Sigmoid colon (tissue), 4 donors: ENCODE measurements around the gene LLGL2.

ENCODE experiments used
- CTCF ChIP-seq, 4 experiments: fragments of 450-650 bp in 3 of 4; fragments of 200-600 bp in 1 of 4; IDR thresholded peaks; one replicate each; pipeline ENCODE4 v1.5.1; 2016 to 2019; ENCODE audit warnings: antibody characterized with exemption in 4 of 4, mild to moderate bottlenecking in 3 of 4, moderate library complexity in 2 of 4
- EP300 ChIP-seq, 4 donors: sonication (generic); formaldehyde crosslinking; IDR thresholded peaks; one replicate each; pipeline ENCODE4 v1.6.1; 2017; ENCODE audit warnings: antibody characterized with exemption in 4 of 4
- POLR2A ChIP-seq, 2 donors: fragments of 450-650 bp; IDR thresholded peaks; one replicate each; pipeline ENCODE4 v1.6.1; 2016; ENCODE audit warnings: antibody characterized with exemption in 2 of 2, mild to moderate bottlenecking in 2 of 2, moderate library complexity in 2 of 2
- POLR2AphosphoS5 ChIP-seq, 4 donors: sonication (generic); formaldehyde crosslinking; IDR thresholded peaks; one replicate each; pipeline ENCODE4 v1.6.1; 2017; ENCODE audit warnings: antibody characterized with exemption in 4 of 4

GRCh38 chr17:75595920-75596313 is 70.4 kb downstream of the LLGL2 start:
- TF ChIP-seq POLR2A (IDR thresholded peaks at IDR 0.05) (no peak), CTCF (IDR thresholded peaks at IDR 0.05) (no peak), EP300 (IDR thresholded peaks at IDR 0.05) (no peak), POLR2AphosphoS5 (IDR thresholded peaks at IDR 0.05) (no peak)
